Measurements from ENCODE around the gene ODAD3.

DNA sequence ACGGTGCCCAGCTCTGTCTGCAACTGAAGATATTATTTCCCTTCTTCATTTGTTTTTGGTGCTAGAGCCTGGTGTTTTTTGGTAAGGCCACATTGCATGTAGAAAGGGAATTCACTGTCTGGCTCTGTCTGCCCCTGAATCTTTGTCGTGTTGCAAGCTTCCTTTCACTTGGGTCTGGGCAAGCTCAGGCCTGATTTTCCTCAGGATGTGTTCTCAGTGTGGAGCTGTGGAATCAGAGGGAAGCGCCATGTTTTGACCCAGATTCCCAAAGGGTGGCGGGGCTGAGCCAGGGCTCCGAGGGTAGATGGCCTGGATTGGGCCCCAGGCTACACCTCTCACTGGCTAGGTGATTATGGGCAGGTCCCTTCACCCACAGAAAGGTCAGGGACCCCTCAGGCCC is 9.1 kb upstream of the ODAD3 start:
- TF ChIP-seq EZH2 (IDR thresholded peaks at IDR 0.05) (no peak), CTCF (IDR thresholded peaks at IDR 0.05) (no peak), EZH2phosphoT487 (IDR thresholded peaks at IDR 0.05) (no peak)

Data from neural progenitor cell (in vitro differentiated cells).